ENCODE data around the gene AKR1A1.
"Not testable (repeated sequence)": the region's sequence is repeated elsewhere in the genome, so short reads cannot be mapped to it uniquely, and the experiment has no call there.

AKR1A1 gene

DNA sequence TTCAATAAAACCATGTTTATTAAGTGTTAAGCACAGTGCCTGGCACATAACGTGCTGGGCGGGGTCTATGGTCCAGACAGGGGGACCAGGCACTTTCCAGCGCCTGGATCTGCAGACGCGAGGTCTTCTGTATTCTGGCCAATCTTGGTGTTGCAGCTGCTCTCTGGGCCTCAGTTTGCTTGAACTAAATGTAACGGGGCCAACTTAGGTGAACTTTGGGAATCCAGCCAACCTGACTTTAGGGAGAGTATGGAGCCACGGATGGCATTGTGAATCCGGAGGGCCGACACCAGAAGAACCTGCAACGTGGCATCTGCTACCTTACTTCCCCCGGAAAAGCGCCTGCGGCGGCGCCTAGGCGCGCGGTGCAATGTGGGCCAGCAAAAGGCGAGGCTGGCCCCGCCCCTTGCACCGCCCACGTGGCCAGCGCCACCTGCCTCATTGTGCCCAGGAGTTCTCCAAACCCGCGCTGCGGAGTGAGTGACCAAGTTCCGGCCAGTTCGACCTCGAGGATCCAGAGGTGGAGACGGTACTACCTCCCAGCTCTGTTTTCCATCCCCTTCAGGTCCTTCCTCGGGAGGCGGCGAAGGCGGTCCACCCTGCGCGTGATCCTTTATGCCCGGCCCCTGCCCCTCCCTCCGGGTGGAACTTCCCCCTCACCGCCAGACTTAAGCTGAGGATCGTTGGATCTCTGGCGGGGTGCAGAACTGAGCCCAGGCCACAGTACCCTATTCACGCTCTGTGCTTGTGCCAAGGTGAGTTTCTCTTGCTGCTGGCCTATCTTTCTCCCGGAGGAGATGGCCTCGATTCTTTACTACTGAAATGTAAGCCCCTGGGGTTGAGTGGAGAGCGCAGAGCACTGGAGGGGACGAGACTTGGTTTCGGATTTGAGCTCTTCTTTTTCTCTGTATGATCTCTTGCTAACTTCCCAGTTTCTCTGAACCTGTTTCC, at the start of gene AKR1A1:
Gene AKR1A1, plus strand, starts transcription at position 426 of the 951 bp plus-strand sequence. CDS start 10,969 bp downstream, outside the sequence.
- peaks cover 36% of the 10 kb centered on the region for H3K36me3 ChIP-seq (replicated peaks)
- no peaks in the 10 kb centered on the region for H3K27me3 ChIP-seq (ENCODE audit: low read depth)
- in situ Hi-C loops (cut with MboI; ENCODE audit: low sequenced_read_pairs): no loop called here
- H3K4me1 ChIP-seq: peaks cover 19% of the 10 kb centered on the region
- no peaks in the 10 kb centered on the region for H3K9me3 ChIP-seq
- peak within 1 kb of the TSS; percentile 71 for H3K4me3 ChIP-seq
- peak; percentile 89 to 95 for DNase-seq (ENCODE audit: low spot score in 2 of 2)

GRCh38 chr1:45501505-45501859, 49.1 kb upstream of the AKR1A1 start:
- Histone ChIP-seq H3K4me3 (no peak overlapping the region), H3K27me3 (ENCODE audit: low read depth) (no peaks in the 10 kb centered on the region), H3K4me1 (peaks cover 17% of the 10 kb centered on the region), H3K36me3 (replicated peaks) (no peaks in the 10 kb centered on the region), H3K9me3 (no peaks in the 10 kb centered on the region)
- DNase-seq (ENCODE audit: low spot score in 2 of 2): no peak
- in situ Hi-C loops (cut with MboI; ENCODE audit: low sequenced_read_pairs): no loop called here

GRCh38 chr1:45503462-45504360, 46.9 kb upstream of the AKR1A1 start:
- Histone ChIP-seq H3K27me3 (ENCODE audit: low read depth) (no peaks in the 10 kb centered on the region), H3K9me3 (no peaks in the 10 kb centered on the region), H3K36me3 (replicated peaks) (peaks cover 15% of the 10 kb centered on the region), H3K4me1 (peaks cover 12% of the 10 kb centered on the region), H3K4me3 (no peak overlapping the region)
- in situ Hi-C loops (cut with MboI; ENCODE audit: low sequenced_read_pairs): no loop called here
- DNase-seq (ENCODE audit: low spot score in 2 of 2): no peak

DNA sequence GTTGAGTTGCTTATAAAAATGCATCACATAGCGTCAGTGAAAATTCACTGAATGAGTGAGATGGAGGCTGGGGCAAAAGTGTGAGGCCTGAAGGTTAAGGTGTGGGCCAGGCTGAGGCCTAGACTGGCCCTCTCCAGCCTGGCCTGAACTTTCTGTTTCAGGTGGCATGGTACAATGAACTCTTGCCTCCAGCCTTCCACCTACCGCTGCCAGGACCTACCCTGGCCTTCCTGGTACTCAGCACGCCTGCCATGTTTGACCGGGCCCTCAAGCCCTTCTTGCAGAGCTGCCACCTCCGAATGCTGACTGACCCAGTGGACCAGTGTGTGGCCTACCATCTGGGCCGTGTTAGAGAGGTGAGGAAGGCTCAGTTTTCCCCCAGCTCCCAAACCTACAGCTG, 43.4 kb upstream of the AKR1A1 start:
- H3K4me3 ChIP-seq: no peak overlapping the region
- no peaks in the 10 kb centered on the region for H3K4me1 ChIP-seq
- H3K9me3 ChIP-seq: no peaks in the 10 kb centered on the region
- H3K27me3 ChIP-seq (ENCODE audit: low read depth): no peaks in the 10 kb centered on the region
- no peak for DNase-seq (ENCODE audit: low spot score in 2 of 2)
- H3K36me3 ChIP-seq (replicated peaks): peaks cover 49% of the 10 kb centered on the region
- in situ Hi-C loops (cut with MboI; ENCODE audit: low sequenced_read_pairs): loop anchor here (5.0 kb wide), 1 partner anchor 60 kb away; no protein-coding TSS in a partner anchor

DNA sequence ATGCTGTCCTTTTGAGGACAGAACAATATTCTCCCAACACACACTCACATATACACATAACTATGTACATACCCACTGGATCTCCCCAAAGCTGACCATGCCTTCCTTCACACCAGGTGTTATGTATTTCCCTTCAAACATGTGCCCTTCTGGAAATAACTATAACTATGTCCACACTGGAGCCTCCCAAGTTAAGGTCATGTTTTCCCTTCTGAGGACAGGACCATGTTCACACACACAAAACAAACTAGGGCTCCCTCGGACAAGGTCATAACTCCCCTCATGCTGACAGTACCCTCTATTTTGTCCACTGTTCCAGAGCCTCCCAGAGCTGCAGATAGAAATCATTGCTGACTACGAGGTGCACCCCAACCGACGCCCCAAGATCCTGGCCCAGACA, 42.7 kb upstream of the AKR1A1 start:
- no peaks in the 10 kb centered on the region for H3K9me3 ChIP-seq
- H3K27me3 ChIP-seq (ENCODE audit: low read depth): no peaks in the 10 kb centered on the region
- DNase-seq (ENCODE audit: low spot score in 2 of 2): no peak
- no peaks in the 10 kb centered on the region for H3K4me1 ChIP-seq
- in situ Hi-C loops (cut with MboI; ENCODE audit: low sequenced_read_pairs): loop anchor here (5.0 kb wide), 1 partner anchor 59 kb away; no protein-coding TSS in a partner anchor
- peaks cover 56% of the 10 kb centered on the region for H3K36me3 ChIP-seq (replicated peaks)
- no peak overlapping the region for H3K4me3 ChIP-seq

DNA sequence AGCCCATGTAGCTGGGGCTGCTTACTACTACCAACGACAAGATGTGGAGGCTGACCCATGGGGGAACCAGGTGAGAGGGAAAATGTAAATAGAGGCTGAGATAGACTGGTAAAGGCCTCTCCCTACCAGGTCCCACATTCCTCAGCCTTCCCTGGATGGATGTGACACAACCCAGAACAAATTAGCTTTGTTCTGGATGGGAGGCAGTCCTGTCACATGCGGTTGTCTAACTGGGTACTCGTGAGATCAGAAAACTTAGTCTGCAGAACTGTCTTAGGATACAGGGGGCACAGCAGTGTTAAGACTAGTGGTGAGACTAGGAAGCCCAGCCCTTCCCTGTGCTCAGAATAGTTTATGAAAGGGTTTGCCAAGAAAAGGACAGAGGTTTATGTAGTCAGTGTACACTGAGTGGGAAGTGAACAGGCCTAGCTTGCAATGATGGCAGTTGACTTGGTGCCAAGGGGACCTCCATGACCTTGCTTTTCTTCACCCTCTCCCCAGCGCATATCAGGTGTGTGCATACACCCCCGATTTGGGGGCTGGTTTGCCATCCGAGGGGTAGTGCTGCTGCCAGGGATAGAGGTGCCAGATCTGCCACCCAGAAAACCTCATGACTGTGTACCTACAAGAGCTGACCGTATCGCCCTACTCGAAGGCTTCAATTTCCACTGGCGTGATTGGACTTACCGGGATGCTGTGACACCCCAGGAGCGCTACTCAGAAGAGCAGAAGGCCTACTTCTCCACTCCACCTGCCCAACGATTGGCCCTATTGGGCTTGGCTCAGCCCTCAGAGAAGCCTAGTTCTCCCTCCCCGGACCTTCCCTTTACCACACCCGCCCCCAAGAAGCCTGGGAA, 42.1 kb upstream of the AKR1A1 start:
- Histone ChIP-seq H3K27me3 (ENCODE audit: low read depth) (no peaks in the 10 kb centered on the region), H3K4me1 (no peaks in the 10 kb centered on the region), H3K36me3 (replicated peaks) (peaks cover 62% of the 10 kb centered on the region), H3K4me3 (no peak overlapping the region), H3K9me3 (no peaks in the 10 kb centered on the region)
- in situ Hi-C loops (cut with MboI; ENCODE audit: low sequenced_read_pairs): loop anchor here (5.0 kb wide), 1 partner anchor 59 kb away; no protein-coding TSS in a partner anchor
- no peak for DNase-seq (ENCODE audit: low spot score in 2 of 2)

GRCh38 chr1:45510036-45510971, 40.3 kb upstream of the AKR1A1 start:
- DNase-seq (ENCODE audit: low spot score in 2 of 2): no peak
- H3K4me3 ChIP-seq: no peak overlapping the region
- H3K36me3 ChIP-seq (replicated peaks): peaks cover 80% of the 10 kb centered on the region
- H3K9me3 ChIP-seq: no peaks in the 10 kb centered on the region
- H3K27me3 ChIP-seq (ENCODE audit: low read depth): no peaks in the 10 kb centered on the region
- in situ Hi-C loops (cut with MboI; ENCODE audit: low sequenced_read_pairs): no loop called here
- no peaks in the 10 kb centered on the region for H3K4me1 ChIP-seq

DNA sequence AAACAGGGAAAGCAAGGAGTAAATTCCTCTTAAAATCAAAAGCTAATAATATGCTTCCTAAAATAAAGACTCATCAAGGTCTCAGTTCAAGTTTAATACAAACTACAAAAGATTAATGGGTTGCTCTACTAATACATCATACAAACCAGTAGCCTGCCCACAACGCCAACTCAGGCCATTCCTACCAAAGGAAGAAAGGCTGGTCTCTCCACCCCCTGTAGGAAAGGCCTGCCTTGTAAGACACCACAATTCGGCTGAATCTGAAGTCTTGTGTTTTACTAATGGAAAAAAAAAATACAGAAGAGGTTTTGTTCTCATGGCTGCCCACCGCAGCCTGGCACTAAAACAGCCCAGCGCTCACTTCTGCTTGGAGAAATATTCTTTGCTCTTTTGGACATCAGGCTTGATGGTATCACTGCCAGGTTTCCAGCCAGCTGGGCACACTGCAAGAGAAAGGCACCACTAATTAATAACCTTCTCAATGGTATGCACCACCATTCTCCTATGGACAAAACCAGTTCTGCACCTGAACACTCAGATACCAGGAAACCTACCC, 39.6 kb upstream of the AKR1A1 start:
- in situ Hi-C loops (cut with MboI; ENCODE audit: low sequenced_read_pairs): no loop called here
- peaks cover 87% of the 10 kb centered on the region for H3K36me3 ChIP-seq (replicated peaks)
- no peaks in the 10 kb centered on the region for H3K27me3 ChIP-seq (ENCODE audit: low read depth)
- DNase-seq (ENCODE audit: low spot score in 2 of 2): no peak
- H3K4me1 ChIP-seq: no peaks in the 10 kb centered on the region
- no peaks in the 10 kb centered on the region for H3K9me3 ChIP-seq
- no peak overlapping the region for H3K4me3 ChIP-seq

DNA sequence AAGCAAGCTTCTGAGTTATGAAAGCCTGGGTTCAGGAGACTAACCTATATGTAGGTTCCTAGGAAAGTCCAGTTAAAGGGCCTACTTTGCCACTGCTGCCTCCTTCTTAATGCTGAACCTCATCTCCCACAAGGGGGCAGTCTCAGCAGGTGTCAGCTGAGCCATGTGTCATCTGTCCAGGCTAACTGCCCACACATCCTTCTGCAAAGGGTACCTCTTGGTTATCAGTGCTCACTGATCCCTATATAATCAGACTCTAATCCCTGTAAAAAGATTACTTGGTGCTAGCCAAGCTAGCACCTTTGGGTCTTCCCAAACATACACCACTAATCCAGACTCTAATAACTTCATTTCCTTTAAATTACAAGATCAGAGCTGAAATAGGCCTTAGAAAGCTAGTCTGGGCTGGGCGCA, 38.0 kb upstream of the AKR1A1 start:
- peak; percentile 50 to 78 for DNase-seq (ENCODE audit: low spot score in 2 of 2)
- Histone ChIP-seq H3K36me3 (replicated peaks) (peaks cover 96% of the 10 kb centered on the region), H3K27me3 (ENCODE audit: low read depth) (no peaks in the 10 kb centered on the region), H3K9me3 (no peaks in the 10 kb centered on the region), H3K4me1 (no peaks in the 10 kb centered on the region), H3K4me3 (no peak overlapping the region)
- in situ Hi-C loops (cut with MboI; ENCODE audit: low sequenced_read_pairs): no loop called here

DNA sequence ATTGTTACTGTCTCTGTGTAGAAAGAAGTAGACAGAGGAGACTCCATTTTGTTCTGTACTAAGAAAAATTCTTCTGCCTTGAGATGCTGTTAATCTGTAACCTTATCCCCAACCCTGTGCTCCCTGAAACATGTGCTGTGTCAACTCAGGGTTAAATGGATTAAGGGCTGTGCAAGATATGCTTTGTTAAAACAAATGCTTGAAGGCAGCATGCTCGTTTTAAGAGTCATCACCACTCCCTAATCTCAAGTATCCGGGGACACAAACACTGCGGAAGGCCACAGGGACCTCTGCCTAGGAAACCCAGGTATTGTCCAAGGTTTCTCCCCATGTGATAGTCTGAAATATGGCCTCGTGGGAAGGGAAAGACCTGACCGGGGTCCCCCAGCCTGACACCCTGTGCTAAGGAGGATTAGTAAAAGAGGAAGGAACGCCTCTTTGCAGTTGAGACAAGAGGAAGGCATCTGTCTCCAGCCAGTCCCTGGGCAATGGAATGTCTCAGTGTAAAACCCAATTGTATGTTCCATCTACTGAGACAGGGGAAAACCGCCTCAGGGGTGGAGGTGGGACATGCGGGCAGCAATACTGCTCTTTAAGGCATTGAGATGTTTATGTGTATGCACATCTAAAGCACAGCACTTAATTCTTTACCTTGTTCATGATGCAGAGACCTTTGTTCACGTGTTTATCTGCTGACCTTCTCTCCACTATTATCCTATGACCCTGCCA, 36.9 kb upstream of the AKR1A1 start:
- DNase-seq (ENCODE audit: low spot score in 2 of 2); H3K4me1 ChIP-seq; in situ Hi-C loops (cut with MboI; ENCODE audit: low sequenced_read_pairs); H3K27me3 ChIP-seq (ENCODE audit: low read depth); H3K4me3 ChIP-seq; H3K9me3 ChIP-seq: not testable (repeated sequence)
- H3K36me3 ChIP-seq (replicated peaks): peaks cover 96% of the 10 kb centered on the region

DNA sequence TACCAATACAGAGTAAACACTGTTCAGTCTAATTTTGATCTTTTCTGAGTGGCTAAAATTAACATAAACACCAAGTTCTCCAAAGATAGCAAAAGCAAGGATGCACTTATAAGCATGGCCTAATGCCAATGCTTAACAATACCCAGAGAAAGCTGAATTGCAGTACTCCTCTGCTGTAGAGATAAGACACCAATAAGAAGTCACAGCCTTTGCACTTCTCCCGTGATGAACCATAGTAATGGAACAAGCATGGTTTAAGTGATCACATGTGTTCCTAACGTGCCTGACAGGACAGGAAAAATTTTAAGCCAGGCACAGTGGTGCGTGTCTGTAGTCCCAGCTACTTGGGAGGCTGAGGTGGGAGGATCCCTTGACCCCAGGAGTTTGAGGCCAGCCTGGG, 34.6 kb upstream of the AKR1A1 start:
- in situ Hi-C loops (cut with MboI; ENCODE audit: low sequenced_read_pairs): no loop called here
- no peaks in the 10 kb centered on the region for H3K9me3 ChIP-seq
- no peak for DNase-seq (ENCODE audit: low spot score in 2 of 2)
- H3K4me1 ChIP-seq: peaks cover 11% of the 10 kb centered on the region
- H3K27me3 ChIP-seq (ENCODE audit: low read depth): no peaks in the 10 kb centered on the region
- H3K36me3 ChIP-seq (replicated peaks): peaks cover 84% of the 10 kb centered on the region
- H3K4me3 ChIP-seq: no peak overlapping the region

GRCh38 chr1:45516465-45516864, 34.2 kb upstream of the AKR1A1 start:
- Histone ChIP-seq H3K4me1 (peaks cover 11% of the 10 kb centered on the region), H3K27me3 (ENCODE audit: low read depth) (no peaks in the 10 kb centered on the region), H3K36me3 (replicated peaks) (peaks cover 81% of the 10 kb centered on the region), H3K9me3 (no peaks in the 10 kb centered on the region), H3K4me3 (no peak overlapping the region)
- DNase-seq (ENCODE audit: low spot score in 2 of 2): no peak
- in situ Hi-C loops (cut with MboI; ENCODE audit: low sequenced_read_pairs): no loop called here
